HT-29 (cell line): ENCODE results near the gene SLC13A4. TPM values are rescaled to one million over a fixed set of nuclear protein-coding genes. Genes with fewer than 3 reads are reported as not detected.
A peak's percentile ranks its signal among the peaks of the same experiment; 100 is the strongest.
"Not testable (repeated sequence)": the region's sequence is repeated elsewhere in the genome, so short reads cannot be mapped to it uniquely, and the experiment has no call there.

Experiments used
- DNase-seq: peaks from one replicate; pipeline ENCODE4 v3.0.0-alpha.2; 2015; ENCODE audit warnings: low spot score
- total RNA-seq: library from RNA; depleted of rRNA; stranded (reverse); fragments of >200 nt; shearing (Covaris generic); gene quantifications from 2 replicates; pipeline ENCODE4 v1.2.3, GENCODE V29; 2014; rRNA removed

The SLC13A4 gene
- not detected in 2 replicates for total RNA-seq

GRCh38 chr7:135728136-135728669 lies at the start of gene SLC13A4:
SLC13A4 (minus strand) TSS chr7:135728186; CDS start chr7:135727496, 690 bp downstream.
- no peak for DNase-seq

DNA sequence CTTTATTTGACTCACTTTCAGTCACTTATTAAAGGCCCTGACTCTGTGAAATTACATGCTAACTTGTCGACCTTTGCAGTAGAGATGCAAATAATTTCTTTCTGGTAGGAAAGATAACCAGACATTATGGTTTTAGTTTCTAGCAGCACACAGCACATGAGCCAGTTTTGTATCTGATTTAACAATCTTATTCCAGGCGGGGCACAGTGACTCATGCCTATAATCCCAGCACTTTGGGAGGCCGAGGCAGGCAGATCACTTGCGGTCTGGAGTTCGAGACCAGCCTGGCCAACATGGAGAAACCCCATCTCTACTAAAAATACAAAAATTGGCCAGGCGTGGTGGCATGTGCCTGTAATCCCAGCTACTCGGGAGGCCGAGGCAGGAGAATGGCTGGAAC lies 47.9 kb upstream of the SLC13A4 start:
- DNase-seq, result not testable (repeated sequence)

DNA sequence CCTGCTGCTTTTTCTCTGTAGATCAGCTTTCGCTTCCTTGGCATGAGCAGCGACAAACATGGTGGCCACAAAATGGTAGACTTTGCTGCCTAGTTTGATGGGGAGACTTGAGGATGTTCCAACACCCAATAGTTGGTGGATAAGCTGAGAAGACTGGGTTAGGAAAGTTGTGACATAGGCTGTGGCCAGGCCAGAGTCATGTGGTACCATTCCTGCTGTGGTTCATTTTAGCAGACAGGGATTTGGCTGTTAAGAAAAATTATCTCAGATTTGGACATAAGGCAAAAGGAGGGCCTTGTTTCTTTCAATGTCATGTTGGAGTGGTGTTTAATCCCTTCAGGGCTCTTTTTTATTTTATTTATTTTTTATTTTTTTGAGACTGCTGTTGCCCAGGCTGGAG lies 47.2 kb upstream of the SLC13A4 start:
- no peak for DNase-seq

DNA sequence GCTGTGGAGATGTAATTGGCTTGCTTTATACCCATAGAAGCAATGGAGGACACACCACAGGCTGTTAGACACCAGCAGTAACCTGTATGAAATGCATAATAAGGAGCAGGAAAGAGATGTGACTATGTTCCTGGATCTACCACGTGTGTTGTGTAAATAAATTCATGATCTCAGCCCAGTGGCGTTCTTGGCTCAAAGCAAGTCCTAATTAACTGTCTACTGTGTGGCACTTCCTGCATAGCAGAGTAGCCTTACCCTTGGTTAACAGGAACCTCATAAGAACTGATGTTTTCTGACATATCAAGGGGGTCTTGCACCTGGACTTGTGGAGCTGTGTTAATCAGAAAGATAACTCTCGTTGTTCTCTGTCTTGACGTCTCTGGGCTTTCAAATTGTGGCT lies 46.3 kb upstream of the SLC13A4 start:
- peak; percentile 46 for DNase-seq

DNA sequence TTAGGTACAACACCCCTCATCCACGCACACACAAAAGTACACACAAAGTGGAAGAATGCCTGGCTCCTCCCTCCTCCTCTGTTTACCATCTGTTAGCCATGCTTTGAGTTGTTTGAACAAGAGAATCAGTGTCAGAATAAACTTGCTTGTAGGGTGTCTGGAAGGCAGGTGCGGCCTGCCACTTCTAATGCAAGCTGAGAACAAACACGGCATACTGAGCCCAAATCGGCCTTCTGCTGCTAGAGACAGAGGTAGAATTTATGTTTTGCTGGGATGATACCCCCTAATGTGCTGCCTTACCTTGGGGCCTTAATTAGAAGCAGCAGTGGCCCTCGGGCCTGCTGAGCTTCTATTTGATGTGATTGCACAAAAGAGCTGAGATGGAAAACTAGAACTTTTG lies 45.5 kb upstream of the SLC13A4 start:
- peak; percentile 31 for DNase-seq

GRCh38 chr7:135772639-135773222 lies 44.7 kb upstream of the SLC13A4 start:
- DNase-seq, result no peak

GRCh38 chr7:135771961-135772638 lies 44.1 kb upstream of the SLC13A4 start:
- DNase-seq, result no peak

DNA sequence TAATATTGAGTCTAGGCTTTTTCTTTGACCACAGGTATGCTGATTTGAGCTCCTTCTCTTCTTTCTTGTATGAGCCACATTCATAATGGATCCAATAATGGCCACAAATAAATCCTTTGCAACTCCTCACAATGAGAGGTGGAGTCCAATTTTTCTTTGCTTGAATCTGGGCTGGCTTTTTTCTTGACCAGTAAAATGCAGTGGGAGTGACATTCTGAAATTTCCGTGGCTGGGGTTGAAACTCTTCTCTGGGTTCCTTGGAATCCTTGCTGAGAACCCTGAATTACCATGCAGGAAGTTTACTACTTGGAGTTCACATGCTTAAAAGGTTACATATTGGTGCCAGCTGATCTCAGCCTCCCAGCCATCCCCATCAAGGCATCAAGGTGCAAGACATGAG lies 43.1 kb upstream of the SLC13A4 start:
- no peak for DNase-seq

DNA sequence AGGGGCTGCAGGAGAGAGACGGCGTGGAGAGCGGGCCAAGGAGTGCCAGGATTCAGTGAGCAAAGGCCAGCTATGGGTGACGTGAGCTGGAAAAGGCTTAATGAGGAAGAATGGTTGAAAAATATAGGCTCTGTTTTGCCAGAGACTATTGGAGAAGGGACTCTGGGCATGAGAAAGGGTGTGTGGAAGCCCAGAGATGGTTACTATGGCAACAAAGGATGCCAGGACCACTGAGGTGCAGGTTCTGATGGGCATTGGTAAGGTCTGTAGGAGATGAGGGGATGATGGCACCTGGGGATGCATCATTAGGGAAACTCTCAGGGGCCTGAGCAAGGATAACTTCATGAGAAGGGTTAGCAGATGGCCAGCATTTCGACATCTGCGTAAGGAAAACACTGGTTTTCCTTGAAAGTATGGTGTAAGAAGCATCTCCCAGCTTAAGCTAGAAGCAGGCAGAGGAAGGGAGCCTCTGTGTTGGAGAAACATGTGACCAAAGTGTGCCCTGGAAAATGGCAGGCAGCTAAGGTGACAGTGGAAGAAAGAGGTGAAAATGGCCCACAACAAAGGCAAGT lies 42.2 kb upstream of the SLC13A4 start:
- DNase-seq, result no peak

GRCh38 chr7:135769005-135769802 lies 41.2 kb upstream of the SLC13A4 start:
- DNase-seq, result no peak

DNA sequence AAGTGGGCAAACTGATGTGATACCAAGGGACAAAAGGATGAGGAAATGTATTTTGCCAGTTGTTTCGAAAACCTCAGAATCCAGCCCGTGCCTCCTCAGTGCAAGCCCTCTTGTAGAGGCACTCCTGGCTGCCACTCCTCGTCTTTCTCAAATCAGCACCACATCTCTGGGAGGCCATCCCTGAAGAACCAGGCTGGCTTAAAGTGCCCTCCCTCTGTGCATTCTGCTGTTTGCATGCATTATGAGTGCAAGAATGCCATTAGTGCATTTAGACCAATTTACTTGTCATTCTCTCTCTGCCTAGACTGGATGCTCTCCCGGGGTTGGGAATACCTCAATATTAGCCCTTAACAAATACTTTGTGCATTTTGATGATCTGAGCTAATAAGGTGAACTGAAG lies 40.5 kb upstream of the SLC13A4 start:
- no peak for DNase-seq

DNA sequence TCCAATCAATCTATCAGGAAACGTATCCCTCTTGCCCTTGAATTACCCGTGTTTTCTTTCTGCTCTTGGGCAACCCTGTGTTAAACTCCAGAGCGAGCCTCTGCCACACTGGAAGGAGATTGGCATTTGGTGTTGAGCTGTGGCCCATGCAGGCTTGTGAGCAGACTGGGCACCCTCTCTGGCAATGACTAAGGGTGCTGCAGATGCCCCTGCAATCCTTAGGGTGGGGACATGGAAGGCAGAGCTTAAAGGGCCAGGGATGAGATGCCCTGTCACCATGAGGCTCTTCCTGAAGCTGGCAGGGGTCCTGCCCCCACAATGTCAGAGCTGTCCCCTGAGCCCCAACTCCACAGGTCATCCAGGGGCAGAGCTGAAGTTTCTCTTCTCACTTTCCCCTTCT lies 40.1 kb upstream of the SLC13A4 start:
- no peak for DNase-seq

DNA sequence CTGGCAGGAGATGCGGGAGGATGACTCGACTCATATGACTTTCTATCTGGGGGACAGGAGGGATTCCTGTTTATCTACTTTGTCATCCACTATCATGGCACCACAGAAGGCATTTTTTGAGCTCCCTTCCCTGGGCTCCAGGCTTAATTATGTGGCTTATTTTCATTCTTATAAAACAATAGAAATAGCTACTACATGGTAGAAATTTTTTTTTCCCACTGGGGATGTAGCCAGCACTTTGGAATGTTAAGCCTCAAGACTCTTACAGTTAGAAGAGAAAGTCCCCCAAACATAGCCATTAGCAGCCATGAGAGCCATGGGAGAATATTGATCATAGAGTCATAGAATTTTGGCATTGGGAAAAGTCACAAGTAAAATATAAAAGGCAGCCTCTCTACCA lies 35.3 kb upstream of the SLC13A4 start:
- no peak for DNase-seq

DNA sequence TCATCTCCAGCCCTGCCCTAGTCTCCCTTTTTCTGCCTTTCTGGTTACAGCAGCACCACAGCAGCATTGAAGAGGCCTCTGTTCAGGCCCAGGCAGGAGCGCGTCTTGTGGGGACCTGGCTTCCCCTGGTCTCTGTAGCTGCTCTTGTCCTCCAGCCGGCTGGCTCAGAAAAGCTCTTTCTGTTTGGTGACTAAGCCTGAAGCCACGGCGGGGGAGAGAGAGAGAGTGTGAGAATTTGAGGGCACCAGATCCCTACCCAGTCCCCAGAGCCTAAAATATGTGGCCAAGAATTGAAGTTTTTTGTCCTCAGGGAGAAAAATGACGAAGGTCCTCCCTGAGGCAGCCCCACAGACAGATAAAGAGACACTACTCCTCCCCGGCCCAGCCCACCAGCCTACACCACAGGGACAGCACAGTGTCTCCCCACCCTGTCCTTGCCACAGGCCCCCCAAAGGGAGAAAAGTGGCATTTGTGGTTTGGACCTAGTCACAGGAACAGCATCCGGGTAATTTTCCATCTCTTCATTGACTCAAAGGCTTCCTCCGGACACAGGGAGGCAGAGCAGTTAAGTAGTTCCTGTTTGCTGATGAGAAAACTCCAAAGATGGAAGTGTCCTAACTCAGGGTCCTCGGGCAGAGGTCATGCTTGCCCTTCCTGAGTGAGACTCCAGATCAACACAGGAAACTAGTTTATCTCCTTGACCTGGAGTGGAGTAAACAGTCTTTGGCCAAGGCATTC lies 33.9 kb upstream of the SLC13A4 start:
- no peak for DNase-seq

DNA sequence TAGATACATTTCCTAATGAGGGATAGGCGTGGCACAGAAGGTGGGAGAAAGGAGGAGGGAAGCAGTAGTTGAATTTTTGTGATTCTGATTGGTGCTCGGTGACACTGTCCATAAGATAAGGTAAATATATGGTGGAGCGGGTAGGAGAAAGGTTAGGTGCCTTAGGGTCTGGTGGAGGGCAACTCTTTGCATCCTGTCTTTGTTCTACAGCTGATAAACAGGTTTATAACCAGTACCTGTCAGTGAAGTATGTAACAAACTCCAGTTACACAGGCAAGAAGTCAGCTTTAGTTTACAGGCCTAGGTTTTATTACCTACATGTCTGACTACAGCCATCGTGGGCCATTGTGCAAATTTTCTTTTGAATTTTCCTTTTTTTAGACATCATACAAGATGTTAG lies 31.5 kb upstream of the SLC13A4 start:
- DNase-seq, result no peak

GRCh38 chr7:135758531-135758932 lies 30.5 kb upstream of the SLC13A4 start:
- DNase-seq, result no peak

- no peak for DNase-seq
Measured at GRCh38 chr7:135757719-135758411, 29.9 kb upstream of the SLC13A4 start.

- DNase-seq, result no peak
Measured at GRCh38 chr7:135756191-135756590, 28.2 kb upstream of the SLC13A4 start.

GRCh38 chr7:135755351-135755753 lies 27.4 kb upstream of the SLC13A4 start:
- no peak for DNase-seq

GRCh38 chr7:135753616-135754413 lies 25.8 kb upstream of the SLC13A4 start:
- no peak for DNase-seq
